ENCODE measurements around the gene DDX1.

Gene DDX1

DNA sequence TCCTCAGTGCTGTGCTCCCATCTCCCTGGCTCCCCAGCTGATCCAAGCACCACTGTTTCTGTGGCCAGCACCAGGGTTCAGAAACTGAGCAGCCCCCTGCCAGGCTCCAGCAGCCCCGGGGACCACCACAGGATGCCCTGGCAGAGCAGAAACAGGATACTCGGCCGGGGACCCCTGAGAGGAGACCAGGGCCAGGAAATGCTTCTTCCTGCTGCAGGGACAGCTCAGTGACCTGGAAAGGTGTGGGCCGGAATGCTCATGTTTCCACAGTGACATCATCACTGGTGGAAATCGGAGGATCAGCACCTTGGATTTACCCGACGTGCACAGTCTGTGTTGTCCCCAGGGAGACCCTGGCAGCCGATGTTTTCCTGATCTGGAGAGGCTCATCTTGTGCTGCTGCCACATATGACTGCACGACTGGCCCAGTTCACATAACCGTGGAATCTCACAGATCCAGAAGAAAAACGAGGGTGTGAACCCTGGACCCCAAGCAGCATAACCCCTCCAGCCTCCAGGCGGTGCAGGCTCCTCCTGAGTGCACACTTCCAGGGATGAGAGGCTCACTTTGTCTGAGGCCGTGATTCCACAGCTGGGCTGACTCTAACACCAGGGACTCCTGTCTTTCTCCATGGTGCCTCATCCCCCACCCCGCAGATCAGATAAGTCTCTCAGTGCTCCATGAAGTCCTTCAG, 58.0 kb downstream of the DDX1 start:
- DNase-seq: no peak

DNA sequence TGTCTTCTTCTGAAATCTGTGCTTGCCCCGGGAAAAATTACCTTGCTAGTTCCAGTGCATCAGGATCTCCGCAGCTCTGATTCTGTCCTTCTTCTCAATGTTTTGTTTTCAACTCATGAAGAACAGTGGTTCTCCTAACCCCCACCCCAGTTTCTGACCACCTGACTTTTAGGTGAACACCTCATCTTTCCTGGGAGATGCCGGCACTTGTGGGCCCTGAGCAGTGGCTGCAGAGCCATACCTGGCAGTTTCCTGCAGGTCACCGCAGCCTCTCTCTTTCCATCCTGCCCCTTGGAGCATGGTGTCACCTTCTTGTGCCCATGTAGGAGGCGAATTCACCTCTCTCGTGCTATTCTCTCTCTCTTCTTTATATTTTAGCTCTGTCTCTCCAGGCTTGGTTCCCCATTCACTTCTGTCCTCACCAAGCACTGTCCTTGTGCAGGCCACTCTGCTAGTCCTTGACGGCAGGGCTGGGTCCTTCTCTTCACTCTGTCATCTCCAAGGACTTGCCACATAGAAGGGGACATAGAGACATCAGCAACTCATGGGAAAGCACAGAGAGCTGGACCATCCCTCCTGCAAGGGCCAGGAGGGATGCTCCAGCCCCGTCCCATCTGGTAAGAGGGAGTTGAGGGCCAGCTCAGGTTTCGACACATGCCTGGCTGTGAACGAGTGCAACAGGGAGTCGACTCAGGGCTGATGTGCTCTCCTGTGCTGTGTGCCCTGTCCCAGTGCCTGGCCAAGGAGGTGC, 59.1 kb downstream of the DDX1 start:
- DNase-seq: no peak

DNA sequence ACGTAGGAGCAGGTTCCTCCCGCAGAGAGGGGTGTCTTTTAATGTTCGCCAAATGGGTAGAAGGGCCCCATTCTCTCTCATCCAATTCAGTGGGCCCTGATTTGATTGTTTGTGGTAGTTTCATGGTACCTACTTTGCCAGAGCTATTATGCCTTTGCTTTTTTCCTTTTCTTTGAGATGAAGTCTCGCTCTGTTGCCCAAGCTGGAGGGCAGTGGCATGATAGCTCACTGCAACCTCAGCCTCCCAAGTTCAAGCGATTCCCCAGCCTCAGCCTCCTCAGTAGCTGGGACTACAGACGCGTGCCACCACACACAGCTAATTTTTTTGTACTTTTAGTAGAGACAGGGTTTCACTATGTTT, 59.7 kb downstream of the DDX1 start:
- DNase-seq: no peak

DNA sequence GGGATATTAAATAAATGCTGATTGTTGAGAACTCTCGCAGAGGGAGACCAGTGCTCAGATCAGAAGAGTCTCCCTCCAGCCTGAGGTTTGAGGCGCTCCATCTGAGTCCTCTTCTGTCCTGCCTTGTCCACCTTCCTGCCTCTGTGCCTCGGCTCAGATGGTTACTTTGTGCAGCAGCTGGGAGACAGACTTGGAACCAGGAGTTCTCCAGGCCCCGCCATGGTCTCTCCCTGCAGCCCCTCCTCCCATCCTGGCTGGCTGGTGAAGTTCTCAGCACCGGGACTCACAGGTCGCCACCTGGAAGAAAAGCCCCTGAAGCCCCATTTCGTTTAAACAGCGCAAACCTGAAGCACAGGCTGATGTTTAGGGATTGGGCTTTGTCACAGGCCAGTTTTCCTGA, 60.6 kb downstream of the DDX1 start:
- no peak for DNase-seq

DNA sequence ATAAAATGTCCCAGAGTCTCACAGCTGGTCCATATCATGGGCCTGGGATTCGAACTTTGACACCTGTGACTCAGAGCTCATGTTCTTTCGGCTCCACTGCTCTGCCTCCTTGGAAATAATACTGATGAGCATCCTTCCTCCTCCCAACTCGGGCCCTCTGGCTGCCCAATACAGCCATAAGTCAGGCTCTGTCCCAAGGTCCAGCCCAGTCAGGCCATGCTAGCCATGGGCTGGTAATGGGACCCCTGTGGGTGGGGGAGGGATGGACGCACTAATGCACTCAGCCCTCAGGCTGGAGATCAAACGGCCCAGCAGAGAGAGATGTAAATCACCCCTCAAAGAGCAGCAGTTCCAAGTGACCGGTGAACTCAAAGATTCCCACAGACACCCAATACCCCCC, 61.1 kb downstream of the DDX1 start:
- no peak for DNase-seq

DNA sequence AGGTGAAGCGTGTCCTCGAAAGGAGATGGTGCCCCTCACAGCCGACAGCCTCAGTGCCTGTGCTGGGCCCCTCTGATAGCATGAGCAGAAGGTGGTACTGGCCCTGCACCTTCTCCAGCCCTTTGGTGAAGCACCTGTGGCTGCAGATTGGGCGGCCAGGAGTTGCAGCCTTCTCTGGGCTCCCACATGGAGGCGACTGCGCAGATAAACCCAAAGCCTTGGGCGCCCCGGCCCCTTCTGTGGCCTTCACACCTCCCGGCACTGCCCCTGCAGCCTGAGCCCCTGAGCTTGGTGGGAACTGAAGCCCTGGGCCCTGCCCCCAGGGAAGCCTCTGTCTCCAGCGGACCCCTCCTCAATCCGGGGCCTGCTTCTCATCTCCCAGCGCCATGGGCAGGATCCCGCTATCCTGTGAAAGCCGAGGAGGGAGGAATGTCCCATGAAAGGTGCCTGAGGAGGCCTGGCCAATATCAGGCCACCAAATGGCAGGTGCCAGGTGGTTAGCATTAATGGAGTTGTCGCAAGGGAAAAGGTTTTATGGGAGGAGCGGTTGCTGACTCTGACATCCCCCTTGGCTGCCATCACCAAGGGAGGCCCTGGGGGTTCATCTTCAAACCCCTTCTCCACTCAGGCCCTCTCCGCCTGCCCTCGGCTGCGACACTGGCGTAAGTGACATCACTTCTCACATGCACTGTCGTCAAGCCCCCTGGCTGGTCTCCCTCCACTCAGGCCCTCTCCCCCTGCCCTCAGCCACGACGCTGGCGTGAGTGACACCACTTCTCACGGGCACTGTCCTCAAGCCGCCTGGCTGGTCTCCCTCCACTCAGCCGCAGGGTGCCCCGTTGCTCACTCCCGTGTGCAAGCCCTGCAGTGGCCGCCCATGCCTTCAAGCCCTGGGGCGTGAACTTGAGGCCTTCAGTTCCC, 62.4 kb downstream of the DDX1 start:
- DNase-seq: no peak

DNA sequence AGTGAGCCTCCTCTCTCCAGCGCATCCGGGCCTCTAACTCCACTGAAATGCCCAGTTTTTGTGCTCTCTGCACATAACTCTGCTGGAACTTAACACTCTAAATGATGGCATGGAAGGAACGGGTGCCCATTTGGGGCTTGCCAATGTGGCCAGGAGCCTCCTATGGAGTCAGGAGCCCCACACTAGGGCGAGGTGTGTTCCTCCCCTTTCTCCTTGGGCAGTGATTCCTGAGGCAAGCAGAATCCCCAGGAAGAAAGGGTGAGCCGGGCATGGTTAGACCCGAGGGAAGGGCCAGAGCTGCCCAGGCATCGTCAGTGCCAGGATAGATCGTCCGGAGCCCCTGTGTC, 63.0 kb downstream of the DDX1 start:
- no peak for DNase-seq

DNA sequence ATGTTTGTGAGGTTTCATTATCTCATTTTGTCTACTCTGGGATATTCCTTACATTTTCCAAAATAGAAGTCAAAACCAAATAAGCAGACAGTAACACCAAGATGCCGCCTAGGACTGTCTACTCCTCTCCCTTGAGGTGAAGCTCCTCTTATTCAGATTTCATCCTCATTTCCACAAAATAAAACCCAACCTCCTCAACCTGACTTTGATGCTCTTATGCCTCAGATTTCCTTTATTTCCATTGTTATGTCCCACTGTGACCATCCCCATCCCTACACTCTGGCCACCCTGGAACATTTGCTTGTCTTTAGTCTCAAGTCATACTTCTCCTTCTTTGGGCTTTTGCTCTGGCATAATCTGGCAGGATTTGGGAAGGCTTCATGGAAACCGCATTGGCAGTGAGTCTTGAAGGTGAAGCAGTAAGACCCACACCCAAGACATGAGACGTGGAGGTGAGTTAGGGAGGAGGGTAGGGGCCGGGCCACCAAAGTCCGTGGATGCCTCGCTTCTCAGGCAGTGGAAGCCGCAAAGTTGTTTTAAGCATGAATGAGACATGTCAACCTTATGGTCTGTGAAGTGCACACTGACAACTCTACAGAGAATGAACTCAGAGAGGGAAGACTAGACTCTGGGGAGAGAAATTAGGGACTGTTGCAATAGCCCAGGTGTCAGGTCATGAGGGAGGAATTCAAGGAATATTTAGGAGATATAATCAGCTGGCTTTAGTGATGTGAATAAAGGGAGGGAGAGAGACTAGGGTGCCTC, 63.6 kb downstream of the DDX1 start:
- no peak for DNase-seq

DNA sequence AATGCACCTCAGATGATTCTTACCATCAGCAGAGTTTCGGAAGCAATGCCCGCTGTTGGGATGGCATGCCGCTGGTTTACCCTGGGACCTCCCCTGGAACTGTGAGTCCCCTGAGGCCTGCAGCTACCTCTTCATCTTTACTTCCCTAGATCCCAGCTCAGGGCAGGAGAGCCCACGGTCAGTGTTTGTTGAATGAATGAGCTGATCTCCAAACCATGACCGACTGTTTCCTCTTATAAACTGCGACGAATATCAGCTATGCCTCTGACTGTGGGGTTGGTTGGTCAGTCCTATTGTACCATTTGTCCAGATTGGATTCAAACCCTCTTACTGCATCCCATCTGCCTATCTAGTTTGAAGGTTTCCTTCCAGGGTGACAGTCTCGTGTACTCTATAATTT, 64.4 kb downstream of the DDX1 start:
- no peak for DNase-seq

DNA sequence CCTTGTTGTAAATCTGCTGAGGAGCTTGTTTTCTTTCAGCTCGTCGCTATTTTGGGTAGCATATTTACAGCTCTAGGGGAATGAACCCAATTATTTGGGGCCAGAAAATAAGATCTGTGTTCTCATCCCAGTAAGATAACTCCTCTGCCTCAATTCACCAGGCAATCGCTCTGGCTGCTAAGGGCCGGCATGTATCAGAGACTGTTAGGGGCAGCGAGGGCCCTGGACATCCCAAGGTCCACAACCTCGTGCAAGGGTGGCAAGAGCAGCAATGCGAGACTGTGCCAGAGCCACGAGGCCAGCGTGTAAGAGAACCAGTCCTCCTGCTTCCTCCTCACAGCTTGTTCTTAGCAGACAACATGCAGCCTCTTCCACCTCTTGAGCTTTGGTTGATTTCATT, 66.1 kb downstream of the DDX1 start:
- no peak for DNase-seq

DNA sequence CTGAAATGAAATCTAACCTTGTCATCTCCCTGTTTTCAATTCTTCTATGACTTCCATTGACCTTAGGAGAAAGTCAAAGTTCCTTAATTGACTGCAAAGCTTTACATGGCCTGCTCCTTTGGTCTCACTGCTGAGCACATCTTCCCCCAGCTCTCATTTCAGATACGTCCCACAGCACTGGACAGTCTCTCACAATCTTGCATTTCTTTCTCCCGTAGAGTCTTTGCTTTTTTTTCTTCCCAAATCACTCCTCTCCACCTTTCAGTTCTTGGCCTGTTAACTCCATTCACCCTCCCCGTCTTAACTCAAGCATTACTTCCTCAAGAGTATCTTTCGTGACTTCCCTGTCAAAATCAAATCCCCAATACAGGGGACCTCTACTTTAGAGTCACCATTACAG, 67.2 kb downstream of the DDX1 start:
- no peak for DNase-seq

DNA sequence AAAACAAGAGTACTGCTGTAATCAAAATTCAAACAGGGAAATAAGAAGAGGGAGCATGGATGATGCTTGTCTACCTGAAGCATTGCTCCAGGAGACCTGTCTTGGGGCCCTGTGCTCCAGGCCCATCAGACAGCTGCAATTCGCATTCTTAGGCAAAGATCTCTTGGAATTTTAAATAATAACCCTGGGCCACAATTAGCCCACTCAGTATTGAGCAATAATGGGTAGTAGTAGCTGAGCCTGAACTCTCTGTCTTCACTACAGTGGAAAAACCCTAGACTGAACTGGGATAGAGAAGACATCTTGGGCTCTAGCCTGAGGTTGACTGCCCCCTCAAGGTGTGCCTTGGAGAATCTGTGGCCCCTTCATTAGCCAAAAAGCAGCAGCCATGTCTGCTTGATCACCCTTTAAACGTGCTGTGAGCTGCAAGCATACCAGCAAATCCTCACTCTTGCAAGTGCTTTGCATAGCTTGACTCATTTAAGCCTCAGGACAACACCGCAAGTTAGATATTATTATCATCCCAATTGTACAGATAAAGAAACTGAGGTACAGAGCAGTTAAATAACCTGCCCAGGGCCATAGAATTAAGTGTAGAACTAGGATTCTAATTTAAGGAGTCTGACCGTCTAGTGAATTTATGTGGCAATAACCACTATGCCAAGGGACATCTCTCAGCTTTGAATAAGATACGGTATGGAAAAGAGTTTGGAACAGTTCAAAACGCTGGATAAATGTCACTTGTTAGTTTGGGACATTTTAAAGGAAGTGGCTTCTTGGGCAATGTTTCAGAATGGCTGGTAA, 69.0 kb downstream of the DDX1 start:
- DNase-seq: no peak

DNA sequence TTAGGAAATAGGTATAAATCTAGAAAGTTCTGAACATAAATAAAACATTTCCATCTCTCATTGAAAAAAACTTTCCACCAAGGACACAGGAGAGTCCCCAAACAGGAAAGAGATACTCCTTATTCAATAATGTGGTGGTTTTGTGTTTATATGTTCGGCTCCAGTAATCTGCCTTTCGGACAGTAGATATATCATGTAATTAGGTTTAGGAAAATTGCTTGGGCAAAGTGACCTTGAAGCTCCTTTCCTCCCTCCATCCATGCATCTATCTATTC, 69.6 kb downstream of the DDX1 start:
- no peak for DNase-seq

DNA sequence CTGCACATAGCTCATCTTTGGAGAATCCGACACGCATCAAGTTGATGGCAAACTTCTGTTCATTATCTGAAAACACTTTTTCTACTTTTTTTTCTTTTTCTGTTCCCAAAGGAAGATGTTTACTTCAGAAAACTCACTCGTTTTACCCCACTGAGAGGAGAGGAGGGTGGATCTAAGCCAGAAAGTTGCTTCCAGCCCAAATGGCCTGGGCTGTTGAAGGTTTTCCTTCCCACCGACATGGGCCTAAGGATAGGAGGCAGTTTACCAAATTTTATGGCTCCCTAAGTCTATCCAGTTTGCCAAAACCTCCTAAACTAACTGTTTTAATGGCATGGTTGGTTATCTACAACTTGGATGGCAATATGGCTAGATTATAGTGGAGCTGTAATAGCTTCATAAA, 70.4 kb downstream of the DDX1 start:
- no peak for DNase-seq

DNA sequence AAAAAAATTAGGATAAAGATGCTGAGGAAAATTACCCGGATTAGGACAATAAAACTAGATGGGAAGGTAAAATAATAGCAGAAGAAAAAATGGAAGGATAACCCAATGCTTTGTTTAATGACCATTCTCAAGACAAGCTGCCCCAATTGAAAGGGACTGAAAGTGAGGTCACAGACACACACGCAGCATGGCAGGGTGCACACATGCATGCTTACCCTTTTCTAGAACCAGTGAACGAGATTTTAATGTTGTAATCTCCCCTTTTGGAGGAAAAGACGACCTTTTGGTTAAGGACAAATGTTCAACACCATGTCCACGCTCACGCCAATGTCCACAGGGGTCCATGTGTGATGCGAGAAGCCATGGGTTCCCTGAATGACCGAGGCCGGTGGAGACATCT, 70.9 kb downstream of the DDX1 start:
- DNase-seq: no peak

DNA sequence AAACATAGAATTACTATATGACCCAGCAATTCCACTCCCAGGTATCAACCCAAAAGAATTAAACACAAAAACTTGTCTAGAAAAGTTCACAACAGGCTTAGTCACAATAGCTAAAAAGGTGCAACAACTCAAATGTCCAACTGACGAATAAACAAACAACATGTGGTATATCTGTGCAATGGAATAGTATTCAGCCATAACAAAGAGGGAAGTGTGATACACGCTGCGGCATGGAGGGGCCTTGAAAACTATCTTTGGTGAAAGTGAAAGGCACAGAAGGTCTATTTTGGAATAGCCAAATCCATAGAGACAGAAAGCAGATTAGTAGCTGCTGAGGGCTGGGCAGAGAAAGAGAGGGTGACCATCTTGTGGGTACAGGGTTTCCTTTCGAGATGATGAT, 72.1 kb downstream of the DDX1 start:
- DNase-seq: no peak

DNA sequence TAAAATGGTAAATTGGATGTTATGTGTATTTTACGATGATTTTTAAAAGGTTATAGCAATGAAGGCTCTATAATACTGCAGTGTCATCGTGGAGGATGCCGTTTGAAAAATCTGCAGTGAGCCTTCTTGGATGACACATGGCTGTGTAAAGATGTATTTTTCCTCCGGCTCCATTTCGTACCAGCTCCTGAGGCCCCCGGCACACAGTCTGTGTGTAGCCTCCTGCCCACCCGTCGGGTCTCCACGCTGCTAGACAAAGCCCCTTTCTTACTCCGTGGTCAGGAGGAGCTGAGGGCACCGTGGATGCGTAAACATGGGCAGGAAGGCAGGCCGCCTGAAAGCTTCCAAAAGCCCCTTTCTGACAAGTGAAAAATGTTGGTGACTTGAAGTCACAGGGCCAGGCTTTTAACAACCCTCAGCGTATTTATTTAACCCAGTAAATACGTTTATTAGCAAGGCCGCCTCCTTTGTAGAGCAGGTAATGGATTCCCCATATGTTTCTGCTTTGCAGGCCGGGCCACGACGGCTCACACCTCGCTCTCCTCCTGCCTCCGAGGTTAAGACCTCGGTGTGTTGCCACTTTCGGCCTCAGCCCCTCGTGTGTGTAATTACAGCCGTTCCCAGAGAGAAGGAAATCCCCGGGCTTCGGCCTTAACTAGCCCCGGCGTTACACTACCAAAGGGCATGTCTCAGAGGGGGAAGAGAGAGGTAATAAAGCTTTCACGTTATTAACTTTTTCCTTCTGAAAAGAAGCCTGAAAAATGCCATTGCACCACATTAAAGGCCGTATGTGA, 72.8 kb downstream of the DDX1 start:
- no peak for DNase-seq

DNA sequence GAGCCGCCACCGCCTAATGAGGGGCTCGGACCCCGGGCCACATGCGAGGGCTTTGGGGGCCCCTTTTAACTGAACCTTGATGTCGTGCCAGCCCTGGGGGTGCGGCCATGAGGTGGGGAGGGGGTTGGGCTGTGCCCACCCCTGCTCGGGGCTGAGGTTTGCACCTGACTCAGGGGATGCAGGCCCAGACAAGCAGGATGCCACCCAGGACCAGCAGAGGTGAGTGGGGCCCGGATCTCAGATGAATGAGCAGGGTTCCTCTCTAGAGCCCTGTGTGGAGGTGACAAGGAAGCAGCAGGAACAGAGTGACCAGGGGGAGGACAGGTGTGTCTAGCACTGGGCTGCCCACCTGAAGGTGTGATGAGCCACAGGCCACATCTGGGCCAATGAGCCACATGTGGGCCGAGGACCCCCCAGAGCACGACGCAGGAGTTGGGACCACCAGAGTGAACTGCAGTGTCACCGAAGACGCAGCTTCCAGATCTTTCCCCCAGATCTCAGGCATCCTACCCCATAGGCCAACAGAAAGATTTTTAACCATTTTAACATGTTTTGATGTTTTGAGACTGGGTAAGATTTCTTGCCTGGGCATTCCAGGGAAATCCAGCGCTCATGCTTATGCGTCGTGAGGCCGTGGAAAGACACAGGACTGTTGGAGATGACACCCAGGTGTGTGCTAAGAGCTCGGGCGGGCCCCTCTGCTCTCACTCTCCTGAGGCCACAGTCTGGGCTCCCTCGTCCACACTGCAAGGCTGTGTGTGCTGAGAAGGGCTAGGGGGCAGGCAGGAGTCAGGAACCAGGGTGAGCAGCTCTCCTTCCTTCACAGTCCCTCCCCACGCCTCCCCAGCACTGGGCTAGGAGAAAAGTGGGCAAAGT, 73.6 kb downstream of the DDX1 start:
- no peak for DNase-seq

DNA sequence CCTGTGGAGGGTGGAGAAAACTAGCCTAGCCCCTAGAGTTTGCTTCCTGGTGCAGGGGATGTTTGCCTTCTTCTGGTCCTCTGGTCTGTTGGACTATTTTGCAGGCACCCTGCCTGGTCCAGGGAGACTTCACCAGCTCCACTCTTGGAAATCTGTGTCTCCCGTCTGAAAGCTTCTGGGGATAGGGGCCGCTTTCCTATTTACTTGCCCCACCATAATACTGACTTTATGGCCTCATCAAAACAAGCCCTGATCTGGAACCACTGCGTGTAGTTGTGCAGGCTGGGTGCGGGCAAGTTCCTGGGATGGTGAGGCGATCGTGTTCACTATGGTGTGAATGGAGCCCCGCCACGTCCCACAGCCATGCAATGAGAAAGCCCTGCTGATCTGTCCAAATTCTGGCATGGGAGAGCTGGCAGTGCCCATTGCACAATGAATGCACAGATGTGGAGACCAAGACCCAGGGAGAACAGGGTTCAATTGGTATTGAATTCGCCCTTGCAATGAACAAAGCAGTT, 74.3 kb downstream of the DDX1 start:
- no peak for DNase-seq
